Liver (tissue), 3 donors: ENCODE measurements around the gene COL27A1.

Experiments used
- EGR1 ChIP-seq, 2 donors: IDR thresholded peaks; 2 replicates each; pipeline ENCODE4 v1.6.1; 2016 to 2018; ENCODE audit warnings: antibody characterized with exemption in 2 of 2, low read depth in 2 of 2
- HNF4G ChIP-seq: IDR thresholded peaks from 2 replicates; pipeline ENCODE4 v1.6.1; 2016; ENCODE audit warnings: antibody characterized with exemption
- JUND ChIP-seq, 2 donors: IDR thresholded peaks; 2 replicates each; pipeline ENCODE4 v1.6.1; 2016; ENCODE audit warnings: antibody characterized with exemption in 2 of 2
- RAD21 ChIP-seq, 2 donors: IDR thresholded peaks; 2 replicates each; pipeline ENCODE4 v1.6.1; 2016; ENCODE audit warnings: antibody characterized with exemption in 2 of 2, mild to moderate bottlenecking in 2 of 2
- RXRA ChIP-seq, 2 donors: IDR thresholded peaks; 2 replicates each; pipeline ENCODE4 v1.6.1; 2017 to 2018; ENCODE audit warnings: antibody characterized with exemption in 2 of 2, mild to moderate bottlenecking in 1 of 2
- TF ChIP-seq, protein P1 (sequence below): IDR thresholded peaks from 2 replicates; pipeline ENCODE4 v1.6.1; 2016; ENCODE audit warnings: antibody characterized with exemption, mild to moderate bottlenecking
- TF ChIP-seq, protein P2 (sequence below): fragments of 150-350 bp; IDR thresholded peaks from 2 replicates; pipeline ENCODE4 v1.5.1; 2017; ENCODE audit warnings: improper control_type of control experiment, low read depth, low read length; ENCODE audit not compliant: missing input control
- TF ChIP-seq, protein P3 (sequence below): IDR thresholded peaks from 2 replicates; pipeline ENCODE4 v1.6.1; 2016; ENCODE audit warnings: antibody characterized with exemption
- donor health status: healthy.
- donor health status: healthy.

DNA sequence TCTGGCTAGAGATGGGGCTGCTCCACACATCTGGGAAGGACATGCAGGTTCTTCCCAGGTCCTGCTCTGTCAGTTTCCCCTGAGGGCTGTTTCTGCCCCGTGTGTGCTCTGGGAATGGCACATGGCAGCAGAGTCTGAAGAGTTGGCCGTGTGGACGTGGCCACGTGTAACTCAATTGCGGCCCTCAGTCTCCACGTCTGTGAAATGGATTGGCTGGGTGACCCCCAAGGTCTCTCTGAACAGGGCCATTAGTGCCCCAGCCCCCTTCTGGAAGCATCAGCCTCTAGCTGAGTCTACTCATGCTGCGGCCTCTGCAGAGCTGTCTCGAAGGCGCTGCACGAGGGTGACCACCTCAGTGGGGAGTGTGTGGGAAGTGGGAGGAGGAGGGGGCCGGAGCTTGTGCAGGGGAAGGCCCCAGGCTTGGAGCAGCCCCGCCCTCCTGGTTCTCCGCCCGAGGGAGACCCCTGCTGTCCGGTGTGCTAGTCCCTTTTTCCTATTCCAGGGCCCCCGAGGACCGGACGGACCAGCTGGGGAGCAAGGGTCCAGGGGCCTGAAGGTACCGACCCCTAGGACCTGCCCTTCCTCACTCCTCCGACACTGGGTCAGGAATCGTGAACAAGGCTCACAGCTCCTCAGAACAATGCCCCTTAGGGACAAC, 108.6 kb downstream of the COL27A1 start:
- TF ChIP-seq, protein P1, sequence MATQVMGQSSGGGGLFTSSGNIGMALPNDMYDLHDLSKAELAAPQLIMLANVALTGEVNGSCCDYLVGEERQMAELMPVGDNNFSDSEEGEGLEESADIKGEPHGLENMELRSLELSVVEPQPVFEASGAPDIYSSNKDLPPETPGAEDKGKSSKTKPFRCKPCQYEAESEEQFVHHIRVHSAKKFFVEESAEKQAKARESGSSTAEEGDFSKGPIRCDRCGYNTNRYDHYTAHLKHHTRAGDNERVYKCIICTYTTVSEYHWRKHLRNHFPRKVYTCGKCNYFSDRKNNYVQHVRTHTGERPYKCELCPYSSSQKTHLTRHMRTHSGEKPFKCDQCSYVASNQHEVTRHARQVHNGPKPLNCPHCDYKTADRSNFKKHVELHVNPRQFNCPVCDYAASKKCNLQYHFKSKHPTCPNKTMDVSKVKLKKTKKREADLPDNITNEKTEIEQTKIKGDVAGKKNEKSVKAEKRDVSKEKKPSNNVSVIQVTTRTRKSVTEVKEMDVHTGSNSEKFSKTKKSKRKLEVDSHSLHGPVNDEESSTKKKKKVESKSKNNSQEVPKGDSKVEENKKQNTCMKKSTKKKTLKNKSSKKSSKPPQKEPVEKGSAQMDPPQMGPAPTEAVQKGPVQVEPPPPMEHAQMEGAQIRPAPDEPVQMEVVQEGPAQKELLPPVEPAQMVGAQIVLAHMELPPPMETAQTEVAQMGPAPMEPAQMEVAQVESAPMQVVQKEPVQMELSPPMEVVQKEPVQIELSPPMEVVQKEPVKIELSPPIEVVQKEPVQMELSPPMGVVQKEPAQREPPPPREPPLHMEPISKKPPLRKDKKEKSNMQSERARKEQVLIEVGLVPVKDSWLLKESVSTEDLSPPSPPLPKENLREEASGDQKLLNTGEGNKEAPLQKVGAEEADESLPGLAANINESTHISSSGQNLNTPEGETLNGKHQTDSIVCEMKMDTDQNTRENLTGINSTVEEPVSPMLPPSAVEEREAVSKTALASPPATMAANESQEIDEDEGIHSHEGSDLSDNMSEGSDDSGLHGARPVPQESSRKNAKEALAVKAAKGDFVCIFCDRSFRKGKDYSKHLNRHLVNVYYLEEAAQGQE = no peak
- TF ChIP-seq, protein P2, sequence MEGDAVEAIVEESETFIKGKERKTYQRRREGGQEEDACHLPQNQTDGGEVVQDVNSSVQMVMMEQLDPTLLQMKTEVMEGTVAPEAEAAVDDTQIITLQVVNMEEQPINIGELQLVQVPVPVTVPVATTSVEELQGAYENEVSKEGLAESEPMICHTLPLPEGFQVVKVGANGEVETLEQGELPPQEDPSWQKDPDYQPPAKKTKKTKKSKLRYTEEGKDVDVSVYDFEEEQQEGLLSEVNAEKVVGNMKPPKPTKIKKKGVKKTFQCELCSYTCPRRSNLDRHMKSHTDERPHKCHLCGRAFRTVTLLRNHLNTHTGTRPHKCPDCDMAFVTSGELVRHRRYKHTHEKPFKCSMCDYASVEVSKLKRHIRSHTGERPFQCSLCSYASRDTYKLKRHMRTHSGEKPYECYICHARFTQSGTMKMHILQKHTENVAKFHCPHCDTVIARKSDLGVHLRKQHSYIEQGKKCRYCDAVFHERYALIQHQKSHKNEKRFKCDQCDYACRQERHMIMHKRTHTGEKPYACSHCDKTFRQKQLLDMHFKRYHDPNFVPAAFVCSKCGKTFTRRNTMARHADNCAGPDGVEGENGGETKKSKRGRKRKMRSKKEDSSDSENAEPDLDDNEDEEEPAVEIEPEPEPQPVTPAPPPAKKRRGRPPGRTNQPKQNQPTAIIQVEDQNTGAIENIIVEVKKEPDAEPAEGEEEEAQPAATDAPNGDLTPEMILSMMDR = no peak
- TF ChIP-seq HNF4G (no peak), RAD21 (IDR thresholded peaks at IDR 0.05) (no peak), RXRA (IDR thresholded peaks at IDR 0.05) (no peak), JUND (IDR thresholded peaks at IDR 0.05) (no peak), EGR1 (IDR thresholded peaks at IDR 0.05; ENCODE audit: low read depth in 2 of 2) (no peak)
- TF ChIP-seq, protein P3, sequence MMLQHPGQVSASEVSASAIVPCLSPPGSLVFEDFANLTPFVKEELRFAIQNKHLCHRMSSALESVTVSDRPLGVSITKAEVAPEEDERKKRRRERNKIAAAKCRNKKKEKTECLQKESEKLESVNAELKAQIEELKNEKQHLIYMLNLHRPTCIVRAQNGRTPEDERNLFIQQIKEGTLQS = no peak
